OCI-LY7 (cell line): ENCODE results near the gene ANP32E. TPM values are rescaled to one million over a fixed set of nuclear protein-coding genes. Genes with fewer than 3 reads are reported as not detected.

Experiments
- BruUV-seq: library from RNA; stranded (reverse); fragments of 400-500 nt; replicated peaks from 2 replicates; lab custom pipeline; 2021; lab: Mats Ljungman, UMichigan
- CTCF ChIA-PET: fragments of 300-600 bp; sonication (Branson Sonifier 250); formaldehyde crosslinking; loops from one replicate; lab custom pipeline; 2022; ENCODE audit warnings: antibody characterized with exemption; ENCODE audit not compliant: unreplicated experiment; lab: Charles Lee
- POLR2A ChIA-PET: fragments of 300-600 bp; sonication (Branson Sonifier 250); formaldehyde crosslinking; loops from one replicate; lab custom pipeline; 2022; ENCODE audit warnings: antibody characterized with exemption; lab: Charles Lee
- DNase-seq: peaks from one replicate; pipeline ENCODE4 v3.0.0-alpha.2; 2015; ENCODE audit warnings: low spot score
- H2AFZ ChIP-seq: fragments of 200-600 bp; sonication (generic), shearing (Covaris generic); 2 replicates; pipeline ENCODE4 v1.6.1; 2014; ENCODE audit warnings: mild to moderate bottlenecking, antibody characterized with exemption, low read length, moderate library complexity
- H3K27ac ChIP-seq: fragments of 200-600 bp; sonication (generic); 2 replicates; pipeline ENCODE4 v1.5.1; 2014; ENCODE audit warnings: mixed run types, low read depth, mild to moderate bottlenecking, moderate library complexity, low read length, inconsistent platforms; ENCODE audit not compliant: poor library complexity, severe bottlenecking
- H3K36me3 ChIP-seq: fragments of 200-600 bp; sonication (generic); 2 replicates; pipeline ENCODE4 v1.6.1; 2014; ENCODE audit warnings: mild to moderate bottlenecking, antibody characterized with exemption, low read length, moderate library complexity, mixed read lengths; ENCODE audit not compliant: insufficient read depth
- H3K4me1 ChIP-seq: fragments of 200-600 bp; sonication (generic); 2 replicates; pipeline ENCODE4 v1.5.1; 2014; ENCODE audit warnings: mild to moderate bottlenecking, low read length; ENCODE audit not compliant: insufficient read depth, poor library complexity, severe bottlenecking
- H3K4me2 ChIP-seq: fragments of 200-600 bp; sonication (generic); 2 replicates; pipeline ENCODE4 v1.6.1; 2014; ENCODE audit warnings: mild to moderate bottlenecking, low read length
- H3K4me3 ChIP-seq: fragments of 200-600 bp; sonication (generic); 2 replicates; pipeline ENCODE4 v1.5.1; 2014; ENCODE audit warnings: mild to moderate bottlenecking, low read depth, low read length; ENCODE audit not compliant: poor library complexity, severe bottlenecking
- H3K79me2 ChIP-seq: fragments of 200-600 bp; sonication (generic); 2 replicates; pipeline ENCODE4 v1.6.1; 2016; ENCODE audit warnings: low read depth, mild to moderate bottlenecking, low read length, moderate library complexity, mixed read lengths; ENCODE audit not compliant: insufficient read depth
- H3K9me2 ChIP-seq: fragments of 200-600 bp; sonication (generic); 2 replicates; pipeline ENCODE4 v1.6.1; 2016; ENCODE audit warnings: mild to moderate bottlenecking, low read length, mixed read lengths; ENCODE audit not compliant: insufficient read depth
- H3K9me3 ChIP-seq: fragments of 200-600 bp; sonication (generic); 2 replicates; pipeline ENCODE4 v1.6.1; 2014; ENCODE audit warnings: mild to moderate bottlenecking, mixed run types, low read length, mixed read lengths
- H4K20me1 ChIP-seq: fragments of 200-600 bp; sonication (generic); 2 replicates; pipeline ENCODE4 v1.6.1; 2014; ENCODE audit warnings: mild to moderate bottlenecking, antibody characterized with exemption, low read length, moderate library complexity, mixed read lengths; ENCODE audit not compliant: insufficient read depth
- CTCF ChIP-seq: fragments of 200-600 bp; sonication (generic); conservative IDR thresholded peaks from 2 replicates; pipeline ENCODE4 v1.5.1; 2014; ENCODE audit warnings: mild to moderate bottlenecking, antibody characterized with exemption, low read length, moderate library complexity, mixed read lengths
- EZH2phosphoT487 ChIP-seq: fragments of 200-600 bp; sonication (generic); IDR thresholded peaks from 2 replicates; pipeline ENCODE4 v1.6.1; 2018; ENCODE audit warnings: low read depth, borderline replicate concordance, mild to moderate bottlenecking, mixed run types, antibody characterized with exemption, low read length, moderate library complexity, mixed read lengths
- intact Hi-C: fragments of 100-400 bp; cut with micrococcal nuclease; formaldehyde crosslinking; loops from one replicate; pipeline ENCODE4 v1.10.0; 2022; ENCODE audit not compliant: unreplicated experiment
- total RNA-seq, 2 experiments: library from RNA; depleted of rRNA in 1 of 2; stranded (reverse); fragments of >200 nt in 1 of 2; shearing (Covaris generic) in 1 of 2; gene quantifications; 2 replicates each; pipeline ENCODE4 v1.2.3, GENCODE V29; 2014 to 2022

The ANP32E gene
- total RNA-seq, 2 experiments from 2014 or later: 52.8 to 152 TPM

GRCh38 chr1:150235294-150235851, 539 bp downstream of the ANP32E start:
- intact Hi-C loops: no loop called here
- Histone ChIP-seq H2AFZ (peak overlapping the region; percentile 35; the same call in 1 of the 2 replicates), H3K4me1 (peaks cover 21% of the 10 kb centered on the region), H3K36me3 (peaks cover 33% of the 10 kb centered on the region), H3K79me2 (peaks cover 55% of the 10 kb centered on the region), H3K4me3 (peak overlapping the region; percentile 96), H4K20me1 (peaks cover 16% of the 10 kb centered on the region), H3K27ac (peak overlapping the region; percentile 95), H3K9me3 (no peaks in the 10 kb centered on the region; the same call in 1 of the 2 replicates), H3K9me2 (no peaks in the 10 kb centered on the region), H3K4me2 (peak overlapping the region; percentile 97)
- ChIA-PET POLR2A (interaction anchor here (0.8 to 1.0 kb wide), 2 partner anchors 13 to 39 kb away, joined by 3 read pairs; no protein-coding TSS in a partner anchor), CTCF (interaction anchor here (0.8 kb wide), 1 partner anchor 27 kb away, joined by 3 read pairs; no protein-coding TSS in a partner anchor)
- no TSS peak for BruUV-seq
- TF ChIP-seq EZH2phosphoT487 (no peak), CTCF (peak; percentile 51)
- peak; percentile 63 for DNase-seq

GRCh38 chr1:150234566-150235293, 1.2 kb downstream of the ANP32E start:
- peak overlapping the region; percentile 97 for H3K4me2 ChIP-seq
- ChIA-PET POLR2A (interaction anchor here (0.8 to 2.2 kb wide), 8 partner anchors 9 to 335 kb away, joined by 3 to 8 read pairs (median 3); partner anchors contain the start of gene APH1A), CTCF (interaction anchor here (0.8 kb wide), 1 partner anchor 28 kb away, joined by 3 read pairs; no protein-coding TSS in a partner anchor)
- H3K4me3 ChIP-seq: peak overlapping the region; percentile 96
- intact Hi-C loops: no loop called here
- no TSS peak for BruUV-seq
- H2AFZ ChIP-seq: peak overlapping the region; percentile 35; the same call in 1 of the 2 replicates
- TF ChIP-seq CTCF (no peak), EZH2phosphoT487 (no peak)
- DNase-seq: peak; percentile 81
- H3K9me3 ChIP-seq: no peaks in the 10 kb centered on the region; the same call in 1 of the 2 replicates
- H3K27ac ChIP-seq: peak overlapping the region; percentile 95
- H3K36me3 ChIP-seq: peaks cover 40% of the 10 kb centered on the region
- peaks cover 16% of the 10 kb centered on the region for H4K20me1 ChIP-seq
- peaks cover 21% of the 10 kb centered on the region for H3K4me1 ChIP-seq
- no peaks in the 10 kb centered on the region for H3K9me2 ChIP-seq
- peaks cover 62% of the 10 kb centered on the region for H3K79me2 ChIP-seq
